CD14-positive monocyte (primary cell): ENCODE measurements around the gene RABEPK. TPM values are rescaled to one million over a fixed set of nuclear protein-coding genes. Genes with fewer than 3 reads are reported as not detected.
A peak's percentile ranks its signal among the peaks of the same experiment; 100 is the strongest.
"Not testable (repeated sequence)": the region's sequence is repeated elsewhere in the genome, so short reads cannot be mapped to it uniquely, and the experiment has no call there.

ENCODE experiments used
- DNase-seq, 3 donors: peaks; one replicate each; pipeline ENCODE4 v3.0.0-alpha.2; 2011 to 2022
- H2AFZ ChIP-seq: 2 replicates; pipeline ENCODE4 v1.6.0; 2012; ENCODE audit warnings: mild to moderate bottlenecking, low read depth, low read length, inconsistent platforms; ENCODE audit not compliant: insufficient read depth, poor library complexity, severe bottlenecking
- H3K27ac ChIP-seq, 2 donors: 1 replicate in 1 of 2; 2 replicates in 1 of 2; pipeline ENCODE4 v1.5.1; 2012 to 2013; ENCODE audit warnings: low read length in 2 of 2, control low read depth in 1 of 2, inconsistent platforms in 1 of 2, low read depth in 1 of 2, mild to moderate bottlenecking in 1 of 2
- H3K27me3 ChIP-seq, 2 donors: one replicate each; pipeline versions ENCODE4 v1.6.0 to v1.6.1; 2011 to 2013; ENCODE audit warnings: low read length in 2 of 2; ENCODE audit not compliant: control insufficient read depth in 2 of 2, insufficient read depth in 2 of 2
- H3K36me3 ChIP-seq, 2 donors: replicated peaks in 1 of 2; 1 replicate in 1 of 2; 2 replicates in 1 of 2; pipeline versions ENCODE4 v1.5.1 to v1.6.1; 2012 to 2013; ENCODE audit warnings: low read length in 2 of 2, control low read depth in 1 of 2, inconsistent platforms in 1 of 2, mild to moderate bottlenecking in 1 of 2; ENCODE audit not compliant: insufficient read depth in 2 of 2, control insufficient read depth in 1 of 2
- H3K4me1 ChIP-seq, 2 donors: 1 replicate in 1 of 2; 2 replicates in 1 of 2; pipeline versions ENCODE4 v1.5.1 to v1.6.1; 2012 to 2013; ENCODE audit warnings: low read length in 2 of 2, control low read depth in 1 of 2, inconsistent platforms in 1 of 2, mild to moderate bottlenecking in 1 of 2, moderate library complexity in 1 of 2; ENCODE audit not compliant: insufficient read depth in 2 of 2, control insufficient read depth in 1 of 2
- H3K4me2 ChIP-seq: replicated peaks from 2 replicates; pipeline ENCODE3; 2012; ENCODE audit warnings: low read length, moderate library complexity, mild to moderate bottlenecking; ENCODE audit not compliant: poor library complexity, severe bottlenecking; ENCODE audit errors: extremely low read depth
- H3K4me3 ChIP-seq, 3 experiments: fragments of 200-600 bp in 1 of 3; sonication (generic) in 1 of 3; replicated peaks in 1 of 3; 1 replicate in 2 of 3; 2 replicates in 1 of 3; pipeline ENCODE4 v1.5.1; 2011 to 2013; ENCODE audit warnings: low read length in 3 of 3, mild to moderate bottlenecking in 3 of 3, control low read depth in 2 of 3, low read depth in 2 of 3, inconsistent platforms in 1 of 3, moderate library complexity in 1 of 3
- H3K79me2 ChIP-seq: 2 replicates; pipeline ENCODE4 v1.6.0; 2012; ENCODE audit warnings: mild to moderate bottlenecking, control low read depth, inconsistent platforms, low read length, moderate library complexity; ENCODE audit not compliant: insufficient read depth
- H3K9ac ChIP-seq: 2 replicates; pipeline ENCODE4 v1.6.0; 2017; ENCODE audit warnings: low read length, mild to moderate bottlenecking; ENCODE audit not compliant: insufficient read depth, poor library complexity, severe bottlenecking
- H3K9me3 ChIP-seq, 2 donors: replicated peaks in 1 of 2; 1 replicate in 1 of 2; 2 replicates in 1 of 2; pipeline versions ENCODE4 v1.5.1 to v1.6.1; 2012 to 2013; ENCODE audit warnings: low read length in 2 of 2, control low read depth in 1 of 2; ENCODE audit not compliant: control insufficient read depth in 1 of 2, insufficient read depth in 1 of 2
- H4K20me1 ChIP-seq: 2 replicates; pipeline ENCODE4 v1.6.0; 2012; ENCODE audit warnings: mild to moderate bottlenecking, low read length, control low read depth, moderate library complexity; ENCODE audit not compliant: insufficient read depth
- H3K27ac Mint-ChIP-seq, 7 donors: one replicate each; pipeline ENCODE4 v1.8.0; 2020; ENCODE audit warnings: mild to moderate bottlenecking in 7 of 7, mixed read lengths in 7 of 7, moderate library complexity in 6 of 7, inconsistent platforms in 2 of 7
- H3K27me3 Mint-ChIP-seq, 3 donors: one replicate each; pipeline ENCODE4 v1.8.0; 2021 to 2022; ENCODE audit warnings: low read depth in 3 of 3, mild to moderate bottlenecking in 3 of 3, mixed read lengths in 3 of 3, moderate library complexity in 3 of 3, inconsistent platforms in 1 of 3
- H3K36me3 Mint-ChIP-seq, 2 donors: one replicate each; pipeline ENCODE4 v1.8.0; 2020; ENCODE audit warnings: mixed read lengths in 2 of 2, inconsistent platforms in 1 of 2, mild to moderate bottlenecking in 1 of 2
- H3K4me1 Mint-ChIP-seq: one replicate; pipeline ENCODE4 v1.8.0; 2020; ENCODE audit warnings: mild to moderate bottlenecking, mixed read lengths
- H3K4me3 Mint-ChIP-seq, 2 donors: one replicate each; pipeline ENCODE4 v1.8.0; 2020; ENCODE audit warnings: mild to moderate bottlenecking in 2 of 2, mixed read lengths in 2 of 2, moderate library complexity in 1 of 2
- H3K9me3 Mint-ChIP-seq, 7 donors: one replicate each; pipeline ENCODE4 v1.8.0; 2020 to 2022; ENCODE audit warnings: mixed read lengths in 7 of 7, mild to moderate bottlenecking in 6 of 7, moderate library complexity in 6 of 7, inconsistent platforms in 2 of 7
- WGBS: methylation state at CpG from one replicate; pipeline ENCODE4 v1.1.5; 2013; ENCODE audit warnings: missing lambda C conversion rate; ENCODE audit not compliant: insufficient coverage; 5-methylcytosine and 5-hydroxymethylcytosine counted together
- intact Hi-C, 2 donors: fragments of 100-400 bp; cut with micrococcal nuclease; formaldehyde crosslinking; loops; one replicate each; pipeline versions ENCODE4 v1.15.0 to v1.15.1; 2023
- polyA plus RNA-seq, 3 donors: library from polyadenylated mRNA; depleted of rRNA in 1 of 3; unstranded in 2 of 3; stranded (reverse) in 1 of 3; fragments of 300-500 nt in 2 of 3; fragments of >200 nt in 1 of 3; fragmentation: Illumina TruSeq in 2 of 3; gene quantifications; 1 replicate in 2 of 3; 2 replicates in 1 of 3; pipeline ENCODE4 v1.2.3, GENCODE V29; 2012 to 2021
- TF ChIP-seq, protein P1 (sequence below): fragments of 200-600 bp; IDR thresholded peaks from one replicate; pipeline ENCODE4 v1.8.0; 2022; ENCODE audit warnings: antibody characterized with exemption, mild to moderate bottlenecking

Gene RABEPK
- polyA plus RNA-seq, 3 donors, result 9.5 to 18.5 (median 17.5) TPM

DNA sequence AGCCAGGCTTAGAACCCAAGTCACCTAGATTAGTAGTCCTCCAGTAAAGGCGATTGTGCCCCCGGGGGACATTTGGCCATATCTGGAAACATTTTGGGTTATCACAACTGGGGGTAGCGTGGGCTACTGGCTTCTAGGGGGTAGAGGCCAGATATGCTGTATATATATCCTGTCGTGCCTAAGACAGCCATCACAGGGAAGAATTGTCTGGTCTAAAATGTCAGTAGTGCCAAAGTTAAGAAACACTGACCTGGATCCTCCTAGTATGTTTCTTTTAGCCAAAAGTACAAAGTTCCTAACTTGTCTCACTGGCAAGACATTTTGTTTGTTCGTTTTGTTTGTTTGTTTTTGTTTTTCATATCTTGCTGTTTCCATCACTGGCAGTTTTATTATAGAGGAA, 13.8 kb downstream of the RABEPK start:
- Mint-ChIP-seq H3K4me3 (no peak overlapping the region), H3K9me3 (no peaks in the 10 kb centered on the region), H3K27ac (no peak overlapping the region), H3K4me1 (no peaks in the 10 kb centered on the region), H3K36me3 (peaks cover 29 to 44% of the 10 kb centered on the region in 2 donors), H3K27me3 (peaks cover 0 to 2% (median 0%) of the 10 kb centered on the region in 3 donors)
- H3K4me1 ChIP-seq, result no peaks in the 10 kb centered on the region
- WGBS, result 96% methylated on average over 4 of the region's 5 CpGs
- no peaks in the 10 kb centered on the region for H3K79me2 ChIP-seq
- intact Hi-C loops, result loop anchor here in 1 of 2 donors (10.0 kb wide), 1 partner anchor 61 kb away; no protein-coding TSS in a partner anchor
- H3K27me3 ChIP-seq, result no peaks in the 10 kb centered on the region
- H3K27ac ChIP-seq, result no peak overlapping the region
- H4K20me1 ChIP-seq, result no peaks in the 10 kb centered on the region
- no peak overlapping the region for H3K9ac ChIP-seq
- TF ChIP-seq, protein P1, sequence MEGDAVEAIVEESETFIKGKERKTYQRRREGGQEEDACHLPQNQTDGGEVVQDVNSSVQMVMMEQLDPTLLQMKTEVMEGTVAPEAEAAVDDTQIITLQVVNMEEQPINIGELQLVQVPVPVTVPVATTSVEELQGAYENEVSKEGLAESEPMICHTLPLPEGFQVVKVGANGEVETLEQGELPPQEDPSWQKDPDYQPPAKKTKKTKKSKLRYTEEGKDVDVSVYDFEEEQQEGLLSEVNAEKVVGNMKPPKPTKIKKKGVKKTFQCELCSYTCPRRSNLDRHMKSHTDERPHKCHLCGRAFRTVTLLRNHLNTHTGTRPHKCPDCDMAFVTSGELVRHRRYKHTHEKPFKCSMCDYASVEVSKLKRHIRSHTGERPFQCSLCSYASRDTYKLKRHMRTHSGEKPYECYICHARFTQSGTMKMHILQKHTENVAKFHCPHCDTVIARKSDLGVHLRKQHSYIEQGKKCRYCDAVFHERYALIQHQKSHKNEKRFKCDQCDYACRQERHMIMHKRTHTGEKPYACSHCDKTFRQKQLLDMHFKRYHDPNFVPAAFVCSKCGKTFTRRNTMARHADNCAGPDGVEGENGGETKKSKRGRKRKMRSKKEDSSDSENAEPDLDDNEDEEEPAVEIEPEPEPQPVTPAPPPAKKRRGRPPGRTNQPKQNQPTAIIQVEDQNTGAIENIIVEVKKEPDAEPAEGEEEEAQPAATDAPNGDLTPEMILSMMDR, result no peak
- H3K36me3 ChIP-seq, result peaks cover 4 to 37% of the 10 kb centered on the region in 2 donors
- no peak overlapping the region for H2AFZ ChIP-seq
- H3K4me2 ChIP-seq, result no peak overlapping the region
- no peak overlapping the region for H3K4me3 ChIP-seq
- DNase-seq, result no peak
- no peaks in the 10 kb centered on the region for H3K9me3 ChIP-seq

DNA sequence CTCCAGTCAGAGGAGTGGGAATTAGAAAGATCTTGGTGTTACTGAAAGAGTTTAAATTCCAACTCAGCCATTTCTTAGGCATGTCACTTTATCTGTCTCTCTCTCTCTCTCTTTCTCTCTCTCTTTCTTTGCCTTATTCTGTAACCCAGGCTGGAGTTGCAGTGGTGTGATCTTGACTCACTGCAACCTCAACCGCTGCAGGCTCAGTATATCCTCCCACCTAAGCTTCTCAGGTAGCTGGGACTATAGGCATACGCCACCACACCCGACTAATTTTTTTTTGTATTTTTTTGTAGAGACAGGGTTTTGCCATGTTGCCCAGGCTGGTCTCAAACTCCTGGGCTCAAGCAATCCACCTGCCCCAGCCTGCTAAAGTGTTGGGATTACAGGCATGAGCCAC, 18.3 kb downstream of the RABEPK start:
- Mint-ChIP-seq H3K36me3 (peaks cover 22 to 43% of the 10 kb centered on the region in 2 donors), H3K4me3 (no peak overlapping the region), H3K9me3 (peaks cover 0 to 2% (median 0%) of the 10 kb centered on the region in 7 donors), H3K27me3 (peaks cover 0 to 2% (median 0%) of the 10 kb centered on the region in 3 donors), H3K4me1 (no peaks in the 10 kb centered on the region), H3K27ac (peak overlapping the region in 1 of 7 donors; percentile 69)
- Histone ChIP-seq H2AFZ (no peak overlapping the region), H3K4me1 (no peaks in the 10 kb centered on the region), H3K4me3 (no peak overlapping the region), H4K20me1 (no peaks in the 10 kb centered on the region), H3K9me3 (no peaks in the 10 kb centered on the region), H3K9ac (no peak overlapping the region), H3K36me3 (peaks cover 9 to 33% of the 10 kb centered on the region in 2 donors), H3K27ac (no peak overlapping the region), H3K27me3 (no peaks in the 10 kb centered on the region), H3K4me2 (no peak overlapping the region), H3K79me2 (no peaks in the 10 kb centered on the region)
- no peak for DNase-seq
- intact Hi-C loops, result loop anchor here in 1 of 2 donors (10.0 kb wide), 1 partner anchor 56 kb away; no protein-coding TSS in a partner anchor
- TF ChIP-seq, protein P1, result no peak
- WGBS, result no CpG with 5 or more reads among the region's 3 CpGs

DNA sequence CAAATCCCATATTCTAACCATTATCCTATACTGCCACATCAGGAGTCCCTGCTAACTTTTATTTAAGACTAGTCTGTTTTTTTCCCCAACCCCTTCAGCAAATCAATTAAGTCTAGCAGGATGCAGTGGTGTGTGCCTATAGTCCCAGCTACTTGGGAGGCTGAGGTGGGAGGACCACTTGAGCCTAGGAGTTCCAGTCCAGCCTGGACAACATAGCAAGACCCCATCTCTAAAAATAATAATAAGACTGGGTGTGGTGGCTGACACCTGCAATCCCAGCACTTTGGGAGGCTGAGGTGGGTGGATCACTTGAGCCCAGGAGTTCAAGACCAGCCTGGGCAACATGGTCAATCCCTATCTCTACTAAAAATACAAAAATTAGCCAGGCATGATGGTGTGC, 24.5 kb downstream of the RABEPK start:
- H3K4me1 ChIP-seq, H2AFZ ChIP-seq, H3K9me3 Mint-ChIP-seq, H3K4me3 ChIP-seq, H3K4me2 ChIP-seq, H3K4me1 Mint-ChIP-seq, H3K27me3 ChIP-seq, intact Hi-C loops, H3K9ac ChIP-seq, H3K79me2 ChIP-seq, H3K27ac ChIP-seq, H3K9me3 ChIP-seq, H4K20me1 ChIP-seq, H3K4me3 Mint-ChIP-seq, H3K27me3 Mint-ChIP-seq, DNase-seq: not testable (repeated sequence)
- H3K36me3 ChIP-seq, result peaks cover 18 to 32% of the 10 kb centered on the region in 2 donors
- Mint-ChIP-seq H3K36me3 (peaks cover 15 to 54% of the 10 kb centered on the region in 2 donors), H3K27ac (peak overlapping the region in 1 of 7 donors; percentile 4)
